ENCODE measurements around the gene IPO4.

The IPO4 gene

DNA sequence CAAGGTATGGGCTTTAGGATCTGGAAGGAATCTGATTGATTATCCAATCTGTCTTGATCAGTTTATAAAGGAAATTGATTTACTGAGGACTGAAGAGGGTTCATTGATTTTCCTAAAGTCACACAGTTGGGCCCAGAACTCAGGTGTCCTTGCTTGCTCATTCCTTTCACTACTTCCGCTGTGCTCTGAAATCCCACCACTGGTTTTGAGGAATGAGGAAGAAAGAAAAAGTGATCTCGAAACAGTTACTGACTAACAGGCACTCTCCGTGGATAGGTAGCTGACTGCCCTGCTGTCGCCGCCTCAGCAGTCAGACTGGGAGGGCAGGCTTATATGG is 58.3 kb downstream of the IPO4 start, which contains the start of gene FITM1:
Gene FITM1, plus strand, starts transcription at position 280 of the 337 bp plus-strand sequence. CDS start 905 bp downstream, outside the sequence.
- TF ChIP-seq MYC (IDR thresholded peaks at IDR 0.05; ENCODE audit: low read depth, low read length), result no peak
- no peak for TF ChIP-seq POLR2A (IDR thresholded peaks at IDR 0.05; ENCODE audit: extremely low read depth, insufficient read length)
- TF ChIP-seq, protein P1, sequence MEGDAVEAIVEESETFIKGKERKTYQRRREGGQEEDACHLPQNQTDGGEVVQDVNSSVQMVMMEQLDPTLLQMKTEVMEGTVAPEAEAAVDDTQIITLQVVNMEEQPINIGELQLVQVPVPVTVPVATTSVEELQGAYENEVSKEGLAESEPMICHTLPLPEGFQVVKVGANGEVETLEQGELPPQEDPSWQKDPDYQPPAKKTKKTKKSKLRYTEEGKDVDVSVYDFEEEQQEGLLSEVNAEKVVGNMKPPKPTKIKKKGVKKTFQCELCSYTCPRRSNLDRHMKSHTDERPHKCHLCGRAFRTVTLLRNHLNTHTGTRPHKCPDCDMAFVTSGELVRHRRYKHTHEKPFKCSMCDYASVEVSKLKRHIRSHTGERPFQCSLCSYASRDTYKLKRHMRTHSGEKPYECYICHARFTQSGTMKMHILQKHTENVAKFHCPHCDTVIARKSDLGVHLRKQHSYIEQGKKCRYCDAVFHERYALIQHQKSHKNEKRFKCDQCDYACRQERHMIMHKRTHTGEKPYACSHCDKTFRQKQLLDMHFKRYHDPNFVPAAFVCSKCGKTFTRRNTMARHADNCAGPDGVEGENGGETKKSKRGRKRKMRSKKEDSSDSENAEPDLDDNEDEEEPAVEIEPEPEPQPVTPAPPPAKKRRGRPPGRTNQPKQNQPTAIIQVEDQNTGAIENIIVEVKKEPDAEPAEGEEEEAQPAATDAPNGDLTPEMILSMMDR (IDR thresholded peaks at IDR 0.05; ENCODE audit: low read depth, low read length), result no peak
- TF ChIP-seq, protein P2, sequence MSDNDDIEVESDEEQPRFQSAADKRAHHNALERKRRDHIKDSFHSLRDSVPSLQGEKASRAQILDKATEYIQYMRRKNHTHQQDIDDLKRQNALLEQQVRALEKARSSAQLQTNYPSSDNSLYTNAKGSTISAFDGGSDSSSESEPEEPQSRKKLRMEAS (IDR thresholded peaks at IDR 0.05; ENCODE audit: low read depth, low read length), result no peak
- H3K4me3 ChIP-seq (ENCODE audit: low read depth, low read length), result no peak within 1 kb of the TSS
- DNase-seq (ENCODE audit: low read depth), result no peak

Measured in NB4 (cell line).